Activated CD8-positive, alpha-beta memory T cell treated with anti-CD3 and anti-CD28 coated beads, Interleukin-2, amount 50 U/mL, for 1 hour (primary cell): ENCODE data around the gene RAD9A.
"Not testable (repeated sequence)": the region's sequence is repeated elsewhere in the genome, so short reads cannot be mapped to it uniquely, and the experiment has no call there.

Experiments
- DNase-seq: peaks from one replicate; pipeline ENCODE4 v3.0.0-alpha.2; 2020; ENCODE audit errors: extremely low read depth

Gene RAD9A

DNA sequence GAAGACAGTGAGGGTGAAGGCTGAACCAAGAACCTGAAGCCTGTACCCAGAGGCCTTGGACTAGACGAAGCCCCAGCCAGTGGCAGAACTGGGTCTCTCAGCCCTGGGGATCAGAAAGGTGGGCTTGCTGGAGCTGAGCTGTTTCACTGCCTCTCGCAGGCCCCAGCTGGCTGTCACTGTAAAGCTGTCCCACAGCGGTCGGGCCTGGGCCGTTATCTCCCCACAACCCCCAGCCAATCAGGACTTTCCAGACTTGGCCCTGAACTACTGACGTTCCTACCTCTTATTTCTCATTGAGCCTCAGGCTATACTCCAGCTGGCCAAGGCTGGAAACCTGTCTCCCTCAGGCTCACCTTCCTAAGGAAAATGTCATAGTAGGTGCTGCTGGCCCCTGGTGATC is 5.8 kb downstream of the RAD9A start:
- DNase-seq: no peak

DNA sequence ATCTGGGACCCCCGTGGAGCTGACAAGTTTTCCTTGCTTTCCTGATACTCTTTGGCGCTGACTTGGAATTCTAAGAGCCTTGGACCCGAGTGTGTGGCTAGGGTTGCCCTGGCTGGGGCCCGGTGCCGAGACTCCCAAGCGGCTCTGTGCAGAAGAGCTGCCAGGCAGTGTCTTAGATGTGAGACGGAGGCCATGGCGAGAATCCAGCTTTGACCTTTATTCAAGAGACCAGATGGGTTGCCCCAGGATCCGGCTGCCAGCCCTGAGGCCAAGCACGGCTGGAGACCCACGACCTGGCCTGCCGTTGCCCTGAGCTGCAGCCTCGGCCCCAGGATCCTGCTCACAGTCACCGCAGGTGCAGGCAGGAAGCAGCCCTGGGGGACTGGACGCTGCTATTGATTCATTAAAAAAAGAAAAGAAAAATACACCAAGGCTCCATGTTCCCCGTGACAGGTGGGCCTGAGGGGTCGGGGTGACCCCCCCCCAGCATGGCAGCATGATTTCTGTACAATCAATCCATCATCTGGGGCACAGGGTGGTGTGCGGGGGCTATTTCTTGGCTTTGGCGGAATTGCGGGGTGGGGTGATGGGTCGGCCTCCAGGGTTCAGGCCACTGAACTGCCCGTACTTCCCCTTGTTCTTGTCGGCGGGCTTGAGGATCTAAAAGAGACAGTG is 6.3 kb downstream of the RAD9A start:
- no peak for DNase-seq

DNA sequence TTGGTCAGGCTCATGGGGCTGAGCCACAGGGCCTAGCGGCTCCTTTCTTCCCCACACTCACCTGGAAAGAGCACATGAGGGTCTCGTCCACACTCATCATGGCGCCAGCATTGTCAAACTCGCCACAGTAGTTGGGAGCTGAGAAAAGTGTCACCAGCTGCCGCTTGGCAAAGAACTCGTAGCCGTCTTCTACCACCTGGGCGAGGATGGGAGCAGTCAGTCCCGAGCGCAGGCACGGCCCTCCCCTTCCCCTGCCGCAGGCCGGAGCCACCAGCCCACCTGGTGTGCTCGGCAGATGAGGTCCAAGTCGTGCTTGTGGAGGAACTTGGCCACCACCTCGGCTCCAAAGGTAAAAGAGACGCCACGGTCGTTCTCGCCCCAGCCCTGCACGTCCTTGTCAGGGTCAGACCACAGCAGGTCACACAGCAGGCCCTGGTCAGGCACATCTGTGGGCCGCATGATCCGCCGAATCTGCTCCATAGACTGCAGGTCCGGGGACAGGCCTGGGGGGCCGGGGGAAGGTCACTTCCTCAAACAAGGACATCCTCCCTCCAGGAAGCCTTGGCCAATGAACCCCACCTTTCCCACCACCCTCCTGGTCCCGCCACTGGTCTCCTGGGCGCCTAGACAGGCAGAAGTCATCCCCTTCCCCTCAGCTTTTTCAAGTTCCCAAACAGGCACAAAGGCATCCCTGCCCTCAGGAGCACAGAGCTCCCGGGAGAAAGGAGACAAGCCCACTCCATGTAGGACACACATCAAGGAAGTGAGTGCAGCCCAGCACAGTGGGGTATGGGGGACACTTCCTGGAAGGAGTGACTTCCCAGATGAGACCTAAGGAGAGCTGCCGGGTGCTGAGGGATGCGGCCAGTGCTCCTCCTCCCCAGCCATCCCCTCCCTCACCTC is 7.1 kb downstream of the RAD9A start:
- DNase-seq: no peak

DNA sequence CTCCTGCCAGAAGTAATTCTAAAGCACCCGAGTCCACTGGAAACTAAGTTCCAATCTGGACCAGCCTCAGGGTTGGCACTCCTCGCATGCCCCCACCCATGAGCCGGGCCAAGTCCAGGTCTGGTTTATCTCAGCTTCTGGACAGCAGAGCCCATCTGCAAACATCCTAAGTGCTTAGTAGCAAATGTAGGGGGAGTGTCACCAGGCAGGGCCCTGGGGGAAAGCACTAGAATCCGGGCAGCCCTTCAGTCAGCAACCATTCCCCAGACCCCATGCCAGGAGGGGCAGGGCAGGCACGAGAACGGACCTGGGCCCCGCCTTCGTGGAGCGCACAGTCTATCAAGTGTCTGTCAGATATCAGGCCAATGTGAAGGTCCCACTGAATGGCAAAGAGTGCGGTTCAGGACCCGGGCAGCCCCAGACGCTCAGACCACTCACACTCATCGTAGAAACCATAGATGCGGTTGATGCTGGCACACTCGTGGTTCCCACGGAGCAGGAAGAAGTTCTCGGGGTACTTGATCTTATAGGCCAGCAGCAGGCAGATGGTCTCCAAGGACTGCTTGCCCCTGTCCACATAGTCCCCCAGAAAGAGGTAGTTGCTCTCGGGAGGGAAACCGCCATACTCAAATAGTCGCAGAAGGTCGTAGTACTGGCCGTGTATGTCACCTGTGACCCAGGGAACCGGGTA is 8.6 kb downstream of the RAD9A start:
- no peak for DNase-seq

DNA sequence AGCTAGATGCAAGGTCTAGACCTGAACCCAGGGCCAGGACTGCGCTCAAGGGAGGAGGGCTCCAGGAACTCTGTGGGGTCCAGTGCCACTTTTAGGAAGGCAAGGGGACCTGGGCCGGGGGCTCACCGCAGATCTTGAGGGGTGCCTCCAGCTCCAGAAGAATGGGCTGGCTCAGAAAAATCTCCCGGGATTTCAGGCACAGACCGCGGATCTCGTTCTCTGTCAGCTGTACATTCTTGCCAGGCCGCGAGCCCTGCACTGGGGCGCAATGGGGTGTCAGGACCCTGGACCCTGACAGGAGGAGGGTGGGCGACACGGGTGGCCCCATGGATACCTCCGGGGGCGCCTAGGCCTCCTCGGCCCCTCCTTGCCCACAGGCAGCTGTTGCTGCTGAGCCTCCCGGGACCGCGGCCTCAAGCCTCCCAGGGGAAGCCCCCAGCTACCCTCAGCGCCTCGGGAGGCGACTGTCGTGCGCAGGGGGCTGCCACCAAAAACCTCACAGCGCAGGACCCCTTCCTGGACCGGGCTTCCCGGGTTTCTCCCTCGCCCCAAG is 9.2 kb downstream of the RAD9A start:
- DNase-seq: no peak

DNA sequence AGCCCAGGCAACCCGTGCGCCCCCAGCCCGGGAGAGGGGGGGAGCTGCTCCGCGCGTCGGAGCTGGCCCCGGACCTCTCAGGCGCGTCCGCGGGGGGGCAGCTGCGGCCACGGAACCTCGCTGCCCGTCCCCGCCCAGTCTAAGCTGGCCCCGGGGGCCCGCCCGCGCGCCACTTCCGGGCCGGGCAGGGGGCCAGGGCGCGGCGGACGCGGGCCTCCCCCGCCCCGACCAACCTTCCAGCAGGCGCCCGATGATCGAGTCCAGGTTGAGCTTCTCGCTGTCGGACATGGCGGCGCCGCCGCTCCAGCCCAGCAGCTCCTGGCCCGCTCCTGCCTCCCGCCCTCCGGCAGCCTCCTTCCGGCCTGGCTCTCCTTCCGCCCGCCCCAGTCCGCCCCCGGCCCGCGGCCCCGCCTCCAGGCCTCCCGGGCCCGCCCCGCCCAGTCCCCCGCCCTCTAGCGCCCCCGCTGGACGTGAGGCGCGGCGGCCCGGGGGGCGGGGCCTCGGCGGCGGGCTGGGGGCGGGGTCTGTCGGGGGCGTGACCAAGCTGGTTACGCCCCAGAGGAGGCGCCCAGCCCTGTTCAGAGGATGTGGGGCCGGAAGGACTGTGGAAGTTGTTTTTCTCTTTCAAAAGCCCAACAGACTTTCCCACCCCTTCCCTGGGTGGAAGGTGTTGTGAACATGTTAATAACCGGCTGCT is 9.9 kb downstream of the RAD9A start, which contains the start of gene PPP1CA:
Gene PPP1CA (minus strand): TSS at position 364 of the 697 bp plus-strand sequence. CDS start 76 bp downstream, at position 288.
- DNase-seq: peak; percentile 72

DNA sequence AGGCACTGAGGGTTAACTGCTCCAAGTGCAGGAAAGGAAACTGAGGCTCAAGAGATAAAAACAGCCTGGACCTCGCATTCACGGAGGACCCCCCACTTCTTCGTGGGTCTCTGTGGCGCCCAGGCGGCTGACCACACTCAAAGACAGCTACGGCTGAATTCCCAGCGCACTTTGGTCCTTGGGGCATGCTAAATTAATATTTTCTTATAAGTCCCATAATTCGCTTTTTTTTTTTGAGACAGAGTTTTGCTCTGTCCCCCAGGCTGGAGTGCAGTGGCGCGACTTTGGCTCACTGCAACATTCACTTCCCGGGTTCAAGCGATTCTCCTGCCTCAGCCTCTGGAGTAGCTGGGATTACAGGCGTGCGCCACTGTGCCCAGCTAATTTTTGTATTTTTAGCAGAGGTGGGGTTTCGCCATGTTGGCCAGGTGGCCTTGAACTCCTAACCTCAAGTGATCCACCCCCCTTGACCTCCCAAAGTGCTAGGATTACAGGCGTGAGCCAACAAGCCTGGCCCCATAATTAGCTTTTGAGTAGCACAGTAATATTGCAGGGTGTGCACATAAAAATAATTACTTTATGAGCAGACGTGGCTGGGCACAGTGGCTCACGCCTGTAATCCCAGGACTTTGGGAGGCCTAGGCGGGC is 10.5 kb downstream of the RAD9A start:
- DNase-seq: not testable (repeated sequence)

- DNase-seq: not testable (repeated sequence)
These were observed 11.3 kb downstream of the RAD9A start for GRCh38 chr11:67403085-67403484.

GRCh38 chr11:67404515-67405195 is 12.9 kb downstream of the RAD9A start:
- no peak for DNase-seq

GRCh38 chr11:67405196-67405567 is 13.4 kb downstream of the RAD9A start:
- no peak for DNase-seq

GRCh38 chr11:67405688-67406339 is 14.0 kb downstream of the RAD9A start:
- no peak for DNase-seq

- no peak for DNase-seq
These were observed 14.7 kb downstream of the RAD9A start for GRCh38 chr11:67406420-67406968.

DNA sequence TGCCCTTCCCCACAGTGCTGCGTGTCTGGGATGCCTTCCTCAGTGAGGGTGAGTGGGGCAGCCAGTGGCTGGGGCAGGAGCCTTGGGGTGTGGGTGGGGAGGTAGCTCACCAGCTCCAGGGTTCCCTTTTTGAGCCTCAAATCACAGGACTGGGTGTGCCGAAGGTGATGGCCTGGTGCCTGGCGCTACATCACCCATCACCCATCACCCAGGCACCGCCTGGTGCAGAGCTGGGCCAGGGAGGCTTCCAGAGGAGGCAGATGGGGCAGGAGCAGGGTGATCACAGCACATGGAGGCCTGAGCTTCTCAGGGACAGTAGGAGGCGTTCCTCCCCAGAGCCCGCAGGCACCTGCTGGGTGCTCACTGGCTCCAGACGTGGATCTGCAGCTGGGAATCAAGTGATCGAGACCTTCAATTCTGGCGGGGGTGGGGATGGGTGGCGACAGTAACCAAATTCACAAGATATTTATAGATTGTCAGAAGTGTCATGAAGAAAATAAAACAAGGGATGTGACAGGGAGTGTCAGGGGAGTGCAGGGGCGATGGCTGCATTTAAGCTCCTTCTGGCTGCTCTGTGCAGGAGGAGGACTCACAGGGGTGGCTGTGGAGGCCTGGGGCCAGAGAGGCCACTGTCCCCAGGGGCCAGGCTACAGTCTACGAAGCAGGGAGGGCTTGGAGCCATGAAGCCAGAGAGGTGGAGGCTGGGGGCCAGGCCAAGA is 15.3 kb downstream of the RAD9A start:
- DNase-seq: no peak

GRCh38 chr11:67407688-67408163 is 15.9 kb downstream of the RAD9A start:
- no peak for DNase-seq

- DNase-seq: no peak
These were observed 16.8 kb downstream of the RAD9A start for GRCh38 chr11:67408437-67409200.

DNA sequence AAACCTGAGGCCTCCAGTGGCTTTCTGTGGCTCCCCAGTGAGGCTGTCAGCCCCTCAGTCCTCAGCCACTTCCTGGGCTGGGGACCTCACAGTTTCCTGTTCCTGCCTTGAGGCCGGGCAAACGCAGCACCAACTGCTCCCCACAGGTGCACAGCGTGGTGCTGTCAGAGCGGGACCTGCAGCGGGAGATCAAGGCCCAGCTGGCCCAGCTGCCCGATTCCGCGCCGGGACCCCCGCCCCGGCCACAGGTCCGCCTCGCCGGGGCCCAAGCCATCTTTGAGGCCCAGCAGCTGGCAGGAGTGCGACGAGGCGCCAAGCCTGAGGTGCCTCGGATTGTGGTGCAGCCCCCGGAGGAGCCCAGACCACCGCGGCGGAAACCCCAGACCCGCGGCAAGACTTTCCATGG is 17.5 kb downstream of the RAD9A start:
- no peak for DNase-seq

DNA sequence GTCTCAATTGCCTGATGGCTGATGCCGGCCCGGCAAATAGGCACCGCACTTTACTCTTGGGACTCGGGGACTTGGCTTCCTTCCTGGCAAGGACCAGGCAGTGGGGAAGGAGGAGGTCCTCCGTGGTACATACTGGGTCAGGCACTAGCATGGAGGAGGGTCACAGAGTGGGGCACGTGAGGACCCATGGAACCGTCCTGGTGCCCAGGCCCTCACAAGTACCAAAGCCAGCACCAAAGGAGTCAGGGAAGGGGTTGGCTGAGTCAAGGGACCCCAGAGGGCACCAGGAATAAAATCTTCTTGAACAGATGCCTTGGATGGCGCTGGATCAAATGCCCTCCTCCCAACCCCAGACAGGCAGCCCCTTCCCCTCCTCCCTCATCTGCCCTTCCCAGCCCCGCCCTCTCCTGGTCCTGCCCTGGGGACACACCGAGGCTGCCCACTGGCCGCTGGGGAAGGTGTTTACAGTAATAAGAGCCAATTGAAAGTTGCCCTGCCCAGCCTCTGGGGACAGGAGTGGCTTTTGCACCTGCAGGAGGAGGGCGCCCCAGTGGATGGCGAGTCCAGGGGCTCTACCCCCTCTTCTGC is 18.1 kb downstream of the RAD9A start:
- no peak for DNase-seq
